ENCODE data around the gene LRRC49.
"Not testable (repeated sequence)": the region's sequence is repeated elsewhere in the genome, so short reads cannot be mapped to it uniquely, and the experiment has no call there.

- TF ChIP-seq, protein P1, sequence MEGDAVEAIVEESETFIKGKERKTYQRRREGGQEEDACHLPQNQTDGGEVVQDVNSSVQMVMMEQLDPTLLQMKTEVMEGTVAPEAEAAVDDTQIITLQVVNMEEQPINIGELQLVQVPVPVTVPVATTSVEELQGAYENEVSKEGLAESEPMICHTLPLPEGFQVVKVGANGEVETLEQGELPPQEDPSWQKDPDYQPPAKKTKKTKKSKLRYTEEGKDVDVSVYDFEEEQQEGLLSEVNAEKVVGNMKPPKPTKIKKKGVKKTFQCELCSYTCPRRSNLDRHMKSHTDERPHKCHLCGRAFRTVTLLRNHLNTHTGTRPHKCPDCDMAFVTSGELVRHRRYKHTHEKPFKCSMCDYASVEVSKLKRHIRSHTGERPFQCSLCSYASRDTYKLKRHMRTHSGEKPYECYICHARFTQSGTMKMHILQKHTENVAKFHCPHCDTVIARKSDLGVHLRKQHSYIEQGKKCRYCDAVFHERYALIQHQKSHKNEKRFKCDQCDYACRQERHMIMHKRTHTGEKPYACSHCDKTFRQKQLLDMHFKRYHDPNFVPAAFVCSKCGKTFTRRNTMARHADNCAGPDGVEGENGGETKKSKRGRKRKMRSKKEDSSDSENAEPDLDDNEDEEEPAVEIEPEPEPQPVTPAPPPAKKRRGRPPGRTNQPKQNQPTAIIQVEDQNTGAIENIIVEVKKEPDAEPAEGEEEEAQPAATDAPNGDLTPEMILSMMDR (IDR thresholded peaks at IDR 0.05) = not testable (repeated sequence)
- TF ChIP-seq POLR2AphosphoS5 (IDR thresholded peaks at IDR 0.05); POLR2A (IDR thresholded peaks at IDR 0.05; ENCODE audit: low read depth): not testable (repeated sequence)
Measured at GRCh38 chr15:71035478-71035877, 142.9 kb downstream of the LRRC49 start.

Measured in esophagus muscularis mucosa (tissue), 3 donors.